IPS DF 19.7 (cell line): ENCODE measurements around the gene SSR4.

ENCODE experiments used
- DNase-seq: peaks from one replicate; pipeline ENCODE4 v3.0.0-alpha.2; 2013; ENCODE audit warnings: low read depth, low spot score

The SSR4 gene

DNA sequence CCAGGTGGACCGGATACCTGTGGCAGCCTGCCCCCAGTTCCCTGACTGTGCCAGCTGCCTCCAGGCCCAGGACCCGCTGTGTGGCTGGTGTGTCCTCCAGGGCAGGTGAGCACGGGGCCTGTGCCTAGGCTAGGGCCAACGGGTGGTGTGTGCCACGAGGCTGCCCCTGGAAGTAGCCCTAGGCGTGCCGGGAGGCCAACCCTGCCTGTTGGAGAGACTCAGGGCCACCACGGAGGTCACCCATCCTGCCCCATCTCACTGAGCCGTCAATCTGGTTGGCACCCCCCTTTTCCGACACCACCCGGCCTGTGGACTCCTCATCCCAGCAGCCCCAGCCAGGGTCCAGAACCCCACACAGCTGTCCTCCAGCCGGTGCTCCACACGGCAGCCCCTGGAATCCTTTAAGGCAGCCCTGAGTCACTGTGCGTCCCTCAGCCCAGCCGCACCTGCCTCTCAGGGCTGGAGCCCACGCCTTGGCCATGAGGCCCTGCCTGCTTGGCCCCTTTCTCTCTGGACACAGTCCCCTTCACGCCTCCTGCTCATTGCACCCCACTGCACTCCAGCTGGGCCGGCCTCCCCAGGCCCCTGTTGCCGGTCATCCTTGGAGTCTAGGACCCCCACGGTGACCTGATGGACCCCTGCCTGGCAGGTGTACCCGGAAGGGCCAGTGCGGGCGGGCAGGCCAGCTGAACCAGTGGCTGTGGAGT is 25.2 kb upstream of the SSR4 start:
- DNase-seq, result no peak

DNA sequence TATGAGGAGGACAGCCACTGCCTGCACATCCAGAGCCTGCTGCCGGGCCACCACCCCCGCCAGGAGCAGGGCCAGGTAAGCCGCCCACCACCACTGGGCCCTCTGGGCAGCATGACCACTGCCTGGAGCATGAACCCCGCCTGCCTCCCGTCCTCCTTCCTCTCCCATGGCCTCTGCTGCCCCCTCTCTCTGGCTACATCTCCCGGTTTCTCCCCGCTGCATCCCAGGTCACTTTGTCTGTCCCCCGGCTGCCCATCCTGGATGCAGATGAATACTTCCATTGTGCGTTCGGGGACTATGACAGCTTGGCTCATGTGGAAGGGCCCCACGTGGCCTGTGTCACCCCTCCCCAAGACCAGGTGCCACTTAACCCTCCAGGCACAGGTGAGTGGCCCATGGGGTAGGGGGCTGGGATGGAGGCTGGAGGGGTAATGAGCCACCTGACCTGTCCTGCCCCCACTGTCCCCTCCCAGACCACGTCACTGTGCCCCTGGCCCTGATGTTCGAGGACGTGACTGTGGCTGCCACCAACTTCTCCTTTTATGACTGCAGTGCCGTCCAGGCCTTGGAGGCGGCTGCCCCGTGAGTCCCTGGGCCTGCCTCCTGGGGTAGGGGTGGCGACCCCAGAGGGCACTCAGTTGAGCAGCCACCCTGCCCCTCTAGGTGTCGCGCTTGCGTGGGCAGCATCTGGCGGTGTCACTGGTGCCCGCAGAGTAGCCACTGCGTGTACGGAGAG is 24.4 kb upstream of the SSR4 start:
- no peak for DNase-seq

DNA sequence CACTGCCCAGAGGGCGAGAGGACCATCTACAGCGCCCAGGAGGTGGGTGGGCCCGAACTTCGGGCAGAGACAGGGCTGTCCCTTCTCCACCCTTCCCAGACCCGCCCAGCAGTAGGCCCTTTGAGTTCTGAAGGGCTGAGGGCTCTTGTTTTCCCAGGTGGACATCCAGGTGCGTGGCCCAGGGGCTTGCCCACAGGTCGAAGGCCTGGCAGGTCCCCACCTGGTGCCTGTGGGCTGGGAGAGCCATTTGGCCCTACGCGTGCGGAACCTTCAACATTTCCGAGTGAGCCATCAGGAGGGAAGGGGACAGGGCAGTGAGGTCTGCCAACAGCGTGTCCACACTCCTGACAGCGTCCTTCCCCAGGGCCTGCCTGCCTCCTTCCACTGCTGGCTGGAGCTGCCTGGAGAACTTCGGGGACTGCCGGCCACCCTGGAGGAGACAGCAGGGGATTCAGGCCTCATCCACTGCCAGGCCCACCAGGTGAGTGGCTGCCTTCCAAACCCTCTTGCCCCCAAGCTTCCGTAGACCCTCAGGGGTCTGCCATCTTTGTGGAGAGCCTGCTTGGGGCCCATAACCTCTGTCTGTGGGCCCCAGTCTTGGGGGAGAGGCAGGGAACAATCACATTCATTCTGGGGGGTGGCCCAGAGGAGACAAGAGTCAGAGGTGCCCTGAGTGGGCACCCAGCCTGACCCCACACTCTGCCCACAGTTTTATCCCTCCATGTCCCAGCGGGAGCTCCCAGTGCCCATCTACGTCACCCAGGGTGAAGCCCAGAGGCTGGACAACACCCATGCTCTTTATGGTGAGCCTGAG is 23.7 kb upstream of the SSR4 start:
- no peak for DNase-seq

DNA sequence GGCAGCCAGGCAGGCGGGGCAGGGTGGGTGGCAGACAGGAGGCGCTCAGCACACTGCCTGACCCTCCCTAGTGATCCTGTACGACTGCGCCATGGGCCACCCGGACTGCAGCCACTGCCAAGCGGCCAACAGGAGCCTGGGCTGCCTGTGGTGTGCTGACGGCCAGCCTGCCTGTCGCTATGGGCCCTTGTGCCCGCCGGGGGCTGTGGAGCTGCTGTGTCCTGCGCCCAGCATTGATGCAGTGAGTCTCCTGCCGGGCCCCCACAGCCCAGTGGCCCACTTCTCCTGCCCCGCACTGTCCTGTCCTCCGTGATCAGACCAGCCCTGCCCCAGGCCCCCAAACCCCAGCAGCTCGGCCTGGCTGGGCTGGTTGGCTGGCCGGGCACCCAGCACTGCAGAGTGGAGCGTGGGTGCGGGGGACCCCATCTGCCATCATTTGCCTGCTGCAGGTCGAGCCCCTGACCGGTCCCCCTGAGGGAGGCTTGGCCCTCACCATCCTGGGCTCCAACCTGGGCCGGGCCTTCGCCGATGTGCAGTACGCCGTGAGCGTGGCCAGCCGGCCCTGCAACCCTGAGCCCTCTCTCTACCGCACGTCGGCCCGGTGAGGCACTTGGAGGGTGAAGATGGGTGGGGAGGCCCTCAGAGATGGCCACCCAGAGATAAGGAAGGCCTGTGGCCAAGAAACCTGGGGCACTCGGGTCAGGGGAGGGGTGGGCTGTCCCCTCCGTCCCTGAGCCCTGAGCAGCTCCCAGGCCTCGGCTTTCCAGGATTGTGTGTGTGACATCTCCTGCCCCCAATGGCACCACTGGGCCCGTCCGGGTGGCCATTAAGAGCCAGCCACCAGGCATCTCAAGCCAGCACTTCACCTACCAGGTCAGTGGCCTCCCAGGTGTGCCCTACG is 22.8 kb upstream of the SSR4 start:
- DNase-seq, result no peak

DNA sequence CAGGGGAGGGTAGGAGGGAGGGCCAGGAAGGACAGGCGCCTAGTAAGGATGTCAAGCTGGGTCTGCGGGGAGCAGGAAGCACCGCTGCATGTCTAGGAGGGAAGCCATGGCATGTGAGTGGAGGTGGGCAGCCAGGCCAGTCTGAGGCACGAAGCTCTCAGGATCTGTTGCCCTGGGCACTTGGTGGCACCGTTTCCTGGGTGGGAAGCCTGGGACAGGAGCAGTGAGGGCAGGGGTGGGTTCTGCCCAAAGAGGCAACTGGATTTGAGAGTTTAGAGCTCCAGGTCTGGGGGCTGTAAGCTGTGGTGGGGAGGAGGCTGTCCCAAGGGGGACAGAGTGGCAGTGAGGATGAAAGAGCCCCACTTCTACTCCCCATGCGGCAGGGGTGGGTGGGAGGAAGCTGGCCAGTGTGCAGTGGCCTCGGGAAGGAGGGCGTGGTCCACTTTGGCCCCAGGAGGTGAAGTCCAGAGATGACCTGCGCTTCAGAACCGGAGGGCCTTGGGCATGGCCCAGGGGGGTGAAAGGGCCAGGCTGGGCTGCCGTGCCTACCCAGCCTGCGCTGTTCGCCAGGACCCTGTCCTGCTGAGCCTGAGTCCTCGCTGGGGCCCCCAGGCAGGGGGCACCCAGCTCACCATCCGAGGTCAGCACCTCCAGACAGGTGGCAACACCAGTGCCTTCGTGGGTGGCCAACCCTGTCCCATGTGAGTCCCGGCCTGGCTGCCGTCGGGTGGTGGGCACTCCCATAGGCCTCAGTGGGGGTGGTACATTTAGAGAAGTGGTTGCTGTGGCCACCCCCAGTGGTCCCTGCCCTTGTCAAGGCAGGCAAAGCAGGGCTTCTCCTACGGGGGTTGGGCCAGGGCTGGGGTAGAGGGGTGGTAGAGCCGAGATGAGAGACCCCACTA is 21.9 kb upstream of the SSR4 start:
- no peak for DNase-seq

DNA sequence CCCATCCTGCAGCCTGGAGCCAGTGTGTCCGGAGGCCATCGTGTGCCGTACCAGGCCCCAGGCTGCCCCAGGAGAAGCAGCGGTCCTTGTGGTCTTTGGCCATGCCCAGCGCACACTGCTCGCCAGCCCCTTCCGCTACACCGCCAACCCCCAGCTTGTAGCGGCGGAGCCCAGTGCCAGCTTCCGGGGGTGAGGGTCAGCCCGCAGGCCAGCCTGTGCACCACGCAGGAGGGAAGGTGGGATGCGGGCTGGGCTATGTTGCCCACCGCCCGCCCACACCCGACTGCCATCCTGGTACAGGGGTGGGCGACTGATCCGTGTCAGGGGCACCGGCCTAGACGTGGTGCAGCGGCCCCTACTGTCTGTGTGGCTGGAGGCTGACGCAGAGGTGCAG is 21.3 kb upstream of the SSR4 start:
- no peak for DNase-seq

DNA sequence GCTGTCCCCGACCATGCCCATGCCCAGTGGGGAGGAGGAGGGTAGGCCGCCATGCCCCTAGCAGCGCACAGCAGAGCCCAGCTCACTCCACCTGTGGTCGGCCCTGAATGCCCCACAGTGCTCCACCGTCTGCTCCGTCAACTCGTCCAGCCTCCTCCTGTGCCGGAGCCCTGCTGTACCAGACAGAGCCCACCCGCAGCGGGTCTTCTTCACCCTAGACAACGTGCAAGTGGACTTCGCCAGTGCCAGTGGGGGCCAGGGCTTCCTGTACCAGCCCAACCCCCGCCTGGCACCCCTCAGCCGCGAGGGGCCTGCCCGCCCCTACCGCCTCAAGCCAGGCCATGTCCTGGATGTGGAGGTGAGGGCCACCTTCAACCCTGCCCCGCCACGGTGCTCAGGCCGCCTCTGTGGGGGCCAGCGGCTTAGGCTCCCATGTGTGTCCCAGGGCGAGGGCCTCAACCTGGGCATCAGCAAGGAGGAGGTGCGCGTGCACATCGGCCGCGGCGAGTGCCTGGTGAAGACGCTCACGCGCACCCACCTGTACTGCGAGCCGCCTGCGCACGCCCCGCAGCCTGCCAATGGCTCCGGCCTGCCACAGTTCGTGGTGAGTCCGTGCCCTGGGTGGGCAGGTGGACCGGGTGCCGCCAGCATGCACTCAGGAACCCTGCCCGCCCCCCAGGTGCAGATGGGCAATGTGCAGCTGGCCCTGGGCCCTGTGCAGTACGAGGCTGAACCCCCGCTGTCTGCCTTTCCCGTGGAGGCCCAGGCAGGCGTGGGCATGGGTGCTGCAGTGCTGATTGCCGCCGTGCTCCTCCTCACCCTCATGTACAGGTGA is 20.5 kb upstream of the SSR4 start:
- no peak for DNase-seq

DNA sequence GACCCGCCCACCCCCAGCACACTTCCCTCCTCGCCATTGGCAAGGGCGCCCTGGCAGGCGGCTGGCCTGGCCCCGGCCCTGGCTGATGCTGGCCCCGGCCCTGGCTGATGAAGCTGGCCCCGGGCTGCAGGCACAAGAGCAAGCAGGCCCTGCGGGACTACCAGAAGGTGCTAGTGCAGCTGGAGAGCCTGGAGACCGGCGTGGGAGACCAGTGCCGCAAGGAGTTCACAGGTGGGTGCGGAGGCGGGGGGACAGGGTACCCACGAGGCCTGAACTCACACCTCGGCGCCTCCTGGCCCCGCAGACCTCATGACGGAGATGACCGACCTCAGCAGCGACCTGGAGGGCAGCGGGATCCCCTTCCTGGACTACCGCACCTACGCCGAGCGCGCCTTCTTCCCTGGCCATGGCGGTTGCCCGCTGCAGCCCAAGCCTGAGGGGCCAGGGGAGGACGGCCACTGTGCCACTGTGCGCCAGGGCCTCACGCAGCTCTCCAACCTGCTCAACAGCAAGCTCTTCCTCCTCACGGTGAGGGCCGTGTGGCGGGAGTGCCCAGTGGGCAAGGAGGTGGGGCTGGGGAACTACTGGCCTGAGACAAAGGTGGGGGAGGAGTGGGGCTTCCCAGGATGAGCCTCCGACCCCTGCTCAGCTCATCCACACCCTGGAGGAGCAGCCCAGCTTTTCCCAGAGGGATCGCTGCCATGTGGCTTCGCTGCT is 19.7 kb upstream of the SSR4 start:
- DNase-seq, result no peak

DNA sequence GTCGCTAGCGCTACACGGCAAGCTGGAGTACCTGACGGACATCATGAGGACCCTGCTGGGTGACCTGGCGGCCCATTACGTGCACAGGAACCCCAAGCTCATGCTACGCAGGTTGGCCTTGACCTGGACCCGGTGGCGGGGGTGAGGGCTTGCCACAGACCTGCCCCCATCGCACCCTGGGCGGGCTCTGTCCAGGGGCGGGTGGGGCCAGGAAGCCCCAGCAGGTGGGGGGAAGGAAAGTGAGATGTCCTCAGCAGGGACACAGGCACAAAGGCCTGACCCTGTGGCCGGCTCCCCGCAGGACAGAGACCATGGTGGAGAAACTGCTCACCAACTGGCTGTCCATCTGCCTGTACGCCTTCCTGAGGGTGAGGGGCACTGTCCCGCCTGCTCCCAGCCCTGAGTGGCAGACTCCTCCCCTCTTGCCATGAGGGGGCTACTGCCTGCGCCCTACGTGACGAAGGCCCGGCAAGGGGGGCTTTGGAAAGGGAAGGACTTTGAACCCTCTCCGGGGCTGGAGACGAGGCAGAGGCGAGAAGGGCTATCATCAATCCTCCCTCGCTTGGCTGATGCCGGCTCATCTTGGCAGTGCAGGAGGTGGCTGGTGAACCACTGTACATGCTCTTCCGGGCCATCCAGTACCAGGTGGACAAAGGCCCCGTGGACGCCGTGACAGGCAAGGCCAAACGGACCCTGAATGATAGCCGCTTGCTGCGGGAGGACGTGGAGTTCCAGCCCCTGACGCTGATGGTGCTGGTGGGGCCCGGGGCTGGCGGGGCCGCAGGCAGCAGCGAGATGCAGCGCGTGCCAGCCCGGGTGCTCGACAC is 19.0 kb upstream of the SSR4 start:
- DNase-seq, result no peak

DNA sequence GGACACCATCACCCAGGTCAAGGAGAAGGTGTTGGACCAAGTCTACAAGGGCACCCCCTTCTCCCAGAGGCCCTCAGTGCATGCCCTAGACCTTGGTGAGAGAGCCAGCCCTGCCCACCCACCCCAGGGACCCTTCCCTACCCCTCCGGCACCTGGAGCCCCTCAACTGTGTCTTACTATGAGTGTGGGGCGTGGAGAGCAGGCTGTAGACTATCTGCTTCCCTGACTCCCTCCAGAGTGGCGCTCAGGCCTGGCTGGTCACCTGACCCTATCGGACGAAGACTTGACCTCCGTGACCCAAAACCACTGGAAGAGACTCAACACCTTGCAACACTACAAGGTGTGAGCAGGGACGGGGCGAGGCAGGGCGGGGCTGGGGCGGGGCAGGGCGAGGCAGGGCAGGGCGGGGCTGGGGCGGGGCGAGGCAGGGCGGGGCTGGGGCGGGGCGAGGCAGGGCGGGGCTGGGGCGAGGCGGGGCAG is 18.3 kb upstream of the SSR4 start:
- no peak for DNase-seq

DNA sequence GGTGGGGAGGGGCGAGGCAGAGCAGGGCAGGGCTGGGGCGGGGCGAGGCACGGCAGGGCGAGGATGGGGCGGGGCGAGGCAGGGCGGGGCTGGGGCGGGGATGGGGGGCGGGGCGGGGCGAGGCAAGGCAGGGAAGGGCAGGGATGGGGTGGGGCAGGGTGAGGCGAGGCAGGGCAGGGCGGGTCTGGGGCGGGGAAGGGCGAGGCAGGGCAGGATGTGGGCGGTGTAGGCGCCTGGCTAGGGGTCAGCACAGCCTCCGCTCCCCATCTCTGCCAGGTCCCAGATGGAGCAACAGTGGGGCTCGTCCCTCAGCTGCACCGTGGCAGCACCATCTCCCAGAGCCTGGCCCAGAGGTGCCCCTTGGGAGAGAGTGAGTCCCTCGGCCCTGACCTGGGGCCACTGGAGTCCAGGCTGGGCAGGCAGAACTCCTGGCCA is 17.8 kb upstream of the SSR4 start:
- DNase-seq, result no peak

DNA sequence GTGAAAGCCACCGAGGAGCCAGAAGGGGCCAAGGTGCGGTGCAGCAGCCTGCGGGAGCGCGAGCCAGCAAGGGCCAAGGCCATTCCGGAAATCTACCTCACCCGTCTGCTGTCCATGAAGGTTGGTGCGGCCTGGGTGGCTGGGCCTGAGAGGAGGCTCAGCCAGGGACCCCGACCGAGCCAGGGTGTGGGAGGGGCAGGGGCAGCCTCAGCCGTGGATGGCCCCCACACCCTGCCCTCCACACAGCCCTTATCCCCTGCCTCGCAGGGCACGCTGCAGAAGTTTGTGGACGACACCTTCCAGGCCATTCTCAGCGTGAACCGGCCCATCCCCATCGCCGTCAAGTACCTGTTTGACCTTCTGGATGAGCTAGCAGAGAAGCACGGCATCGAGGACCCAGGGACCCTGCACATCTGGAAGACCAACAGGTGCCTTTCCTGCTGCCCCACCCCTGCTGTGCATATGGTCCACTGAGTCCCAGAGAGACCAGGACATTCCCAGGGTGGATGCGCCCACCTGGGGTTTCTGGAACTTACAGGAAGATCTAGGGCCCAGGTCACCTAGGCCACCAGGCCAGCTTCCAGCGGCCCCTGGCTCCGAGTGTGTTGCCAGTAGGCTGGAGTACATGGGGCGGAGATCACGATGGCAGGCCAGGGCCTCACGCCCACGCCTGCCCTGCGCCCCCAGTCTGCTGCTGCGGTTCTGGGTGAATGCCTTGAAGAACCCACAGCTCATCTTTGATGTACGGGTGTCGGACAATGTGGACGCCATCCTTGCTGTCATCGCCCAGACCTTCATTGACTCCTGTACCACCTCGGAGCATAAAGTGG is 17.0 kb upstream of the SSR4 start:
- DNase-seq, result no peak

DNA sequence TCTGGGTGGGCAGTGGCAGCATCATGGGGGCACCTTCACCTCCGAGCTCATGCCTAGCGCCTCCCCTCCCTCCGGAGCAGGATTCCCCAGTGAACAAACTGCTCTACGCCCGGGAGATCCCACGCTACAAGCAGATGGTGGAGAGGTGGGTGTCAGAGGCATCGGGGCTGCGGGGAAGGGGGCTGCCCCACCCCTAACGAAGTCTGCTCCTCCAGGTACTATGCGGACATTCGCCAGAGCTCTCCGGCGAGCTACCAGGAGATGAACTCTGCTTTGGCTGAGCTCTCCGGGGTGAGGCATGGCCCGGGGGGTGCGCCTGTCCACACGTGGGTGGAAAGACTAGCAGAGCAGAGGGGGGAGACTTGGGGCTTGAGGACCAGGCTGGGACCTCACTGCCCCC is 16.3 kb upstream of the SSR4 start:
- DNase-seq, result no peak

DNA sequence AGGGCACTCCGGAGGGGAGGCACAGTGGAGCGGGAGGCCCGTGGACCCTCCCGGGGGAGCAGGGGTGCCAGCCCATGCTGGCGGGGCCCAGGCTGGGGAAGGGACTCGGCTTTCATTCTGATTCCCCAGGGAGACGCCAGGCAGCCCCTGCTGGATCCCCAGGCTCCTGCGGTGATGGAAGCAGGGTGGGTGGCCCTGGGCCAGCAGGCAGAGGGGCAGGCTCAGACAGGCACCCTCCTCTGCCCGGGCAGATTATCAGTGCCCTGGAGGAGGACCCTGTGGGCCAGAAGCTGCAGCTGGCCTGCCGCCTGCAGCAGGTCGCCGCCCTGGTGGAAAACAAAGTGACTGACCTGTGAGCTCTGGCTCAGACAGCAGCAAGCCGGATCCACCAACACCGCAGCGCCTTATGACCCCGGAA is 15.8 kb upstream of the SSR4 start:
- no peak for DNase-seq

DNA sequence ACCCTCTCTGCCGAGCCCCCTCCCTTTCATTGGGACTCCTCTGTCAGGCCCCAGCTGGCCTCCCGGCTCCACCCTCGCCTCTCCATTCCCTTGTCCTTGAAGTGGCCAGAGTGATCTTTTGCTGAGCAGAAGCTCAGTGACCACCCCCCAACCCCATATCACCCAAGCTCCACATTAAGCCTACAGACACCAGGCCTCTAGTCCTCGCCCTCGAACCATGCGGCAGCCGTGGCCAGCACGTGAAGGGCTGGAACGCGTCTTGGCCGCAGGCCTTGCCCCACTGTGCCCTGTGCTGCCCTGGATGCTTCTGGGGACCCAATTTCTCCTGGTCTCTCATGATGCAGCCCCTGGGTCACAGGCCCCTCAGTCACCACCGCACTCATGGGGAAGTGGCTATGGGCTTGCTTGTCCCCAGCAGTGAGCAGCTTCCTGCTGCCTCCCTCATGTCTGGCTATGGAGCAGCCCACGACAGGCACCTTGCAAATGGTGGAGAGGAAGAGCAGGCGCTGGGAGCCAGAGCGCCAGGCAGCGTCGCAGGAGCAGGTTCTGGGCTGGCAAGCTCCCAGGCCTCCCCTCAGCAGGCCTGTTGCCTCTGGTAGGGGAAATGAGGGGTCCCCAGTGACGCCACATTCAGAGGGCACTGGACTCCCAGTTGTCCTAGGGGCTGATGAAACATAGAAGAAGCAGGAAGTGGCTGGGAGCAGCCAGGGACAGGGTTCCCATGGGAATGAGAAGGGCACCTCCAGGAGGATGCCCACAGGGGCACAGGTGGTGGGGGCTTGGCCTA is 14.4 kb upstream of the SSR4 start:
- DNase-seq, result no peak
